Neutrophil (primary cell): ENCODE results near the gene TMEM254.

Source experiments
- H3K27ac ChIP-seq: fragments of 200-600 bp; sonication (generic); 2 replicates; pipeline ENCODE4 v1.5.1; 2016; ENCODE audit warnings: mild to moderate bottlenecking, moderate library complexity
- H3K27me3 ChIP-seq: fragments of 200-600 bp; sonication (generic); 2 replicates; pipeline ENCODE4 v1.6.0; 2016; ENCODE audit warnings: mild to moderate bottlenecking
- H3K36me3 ChIP-seq: fragments of 200-600 bp; sonication (generic); 2 replicates; pipeline ENCODE4 v1.5.1; 2017
- H3K4me1 ChIP-seq, 2 experiments: fragments of 200-600 bp in 1 of 2; sonication (generic) in 1 of 2; 1 replicate in 1 of 2; 2 replicates in 1 of 2; pipeline versions ENCODE4 v1.5.1 to v1.6.1; 2013 to 2016; ENCODE audit warnings: low read depth in 1 of 2, low read length in 1 of 2, mild to moderate bottlenecking in 1 of 2, moderate library complexity in 1 of 2; ENCODE audit not compliant: control insufficient read depth in 1 of 2, insufficient read depth in 1 of 2
- H3K4me3 ChIP-seq, 2 experiments: fragments of 200-600 bp in 1 of 2; sonication (generic) in 1 of 2; 1 replicate in 1 of 2; 2 replicates in 1 of 2; pipeline ENCODE4 v1.5.1; 2013 to 2016; ENCODE audit warnings: low read depth in 1 of 2, low read length in 1 of 2, mild to moderate bottlenecking in 1 of 2, moderate library complexity in 1 of 2
- H3K9me3 ChIP-seq: fragments of 200-600 bp; sonication (generic); 2 replicates; pipeline ENCODE4 v1.5.1; 2016
- CTCF ChIP-seq: fragments of 200-600 bp; sonication (generic); IDR thresholded peaks from 2 replicates; pipeline ENCODE4 v1.5.1; 2016; ENCODE audit warnings: antibody characterized with exemption

Gene TMEM254

GRCh38 chr10:80137920-80138319 is 59.5 kb downstream of the TMEM254 start:
- no peak overlapping the region for H3K4me3 ChIP-seq

GRCh38 chr10:80139265-80139664 is 60.8 kb downstream of the TMEM254 start:
- Histone ChIP-seq H3K27ac (no peak overlapping the region), H3K9me3 (no peaks in the 10 kb centered on the region)

More at GRCh38 chr10:80137920-80138319, 59.5 kb downstream of the TMEM254 start:
- Histone ChIP-seq H3K27me3 (peaks cover 28% of the 10 kb centered on the region), H3K4me1 (no peaks in the 10 kb centered on the region), H3K9me3 (no peaks in the 10 kb centered on the region), H3K36me3 (no peaks in the 10 kb centered on the region), H3K27ac (no peak overlapping the region)
- no peak for TF ChIP-seq CTCF

GRCh38 chr10:80140251-80140650 is 61.8 kb downstream of the TMEM254 start:
- Histone ChIP-seq H3K36me3 (no peaks in the 10 kb centered on the region), H3K27me3 (peaks cover 4% of the 10 kb centered on the region), H3K4me3 (no peak overlapping the region), H3K9me3 (no peaks in the 10 kb centered on the region), H3K4me1 (peaks cover 11 to 15% of the 10 kb centered on the region in 2 experiments), H3K27ac (no peak overlapping the region)
- TF ChIP-seq CTCF, result no peak

More at GRCh38 chr10:80139265-80139664, 60.8 kb downstream of the TMEM254 start:
- no peaks in the 10 kb centered on the region for H3K36me3 ChIP-seq
- no peak for TF ChIP-seq CTCF
- peaks cover 10 to 11% of the 10 kb centered on the region in 2 experiments for H3K4me1 ChIP-seq
- no peak overlapping the region for H3K4me3 ChIP-seq
- H3K27me3 ChIP-seq, result peaks cover 14% of the 10 kb centered on the region

- H3K27ac ChIP-seq, result no peak overlapping the region
- no peaks in the 10 kb centered on the region for H3K27me3 ChIP-seq
- peaks cover 5% of the 10 kb centered on the region for H3K36me3 ChIP-seq
- no peak for TF ChIP-seq CTCF
- H3K4me1 ChIP-seq, result peaks cover 11 to 15% of the 10 kb centered on the region in 2 experiments
- H3K4me3 ChIP-seq, result no peak overlapping the region
- H3K9me3 ChIP-seq, result no peaks in the 10 kb centered on the region
These were observed 63.4 kb downstream of the TMEM254 start for GRCh38 chr10:80141696-80142460.
